GM18868 (cell line): ENCODE measurements around the gene PVR.

Source experiments
- ATAC-seq: cut with Tn5 transposase; IDR thresholded peaks from one replicate; pipeline ENCODE4 v1.9.1; 2021; ENCODE audit warnings: mild to moderate bottlenecking, moderate library complexity; ENCODE audit not compliant: unreplicated experiment

The PVR gene

DNA sequence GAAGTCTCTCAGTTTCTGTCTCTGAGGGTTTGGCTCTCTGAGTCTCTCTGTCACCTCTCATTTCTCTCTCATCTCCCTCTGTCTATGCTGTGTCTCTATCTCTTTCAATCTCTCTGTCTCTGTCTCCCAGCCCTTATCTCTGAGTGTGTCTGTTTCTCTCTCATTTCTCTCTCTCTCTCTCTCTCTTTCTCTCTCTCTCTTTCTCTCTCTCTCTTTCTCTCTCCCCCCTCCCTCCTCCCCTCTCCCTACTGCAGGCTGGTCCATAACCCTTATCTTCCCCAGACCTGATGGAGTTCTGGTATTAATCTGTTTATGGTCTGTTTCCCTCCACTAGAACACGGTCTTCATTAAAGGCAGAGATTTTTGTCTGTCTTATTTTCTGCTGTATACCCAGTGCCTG, 1.3 kb upstream of the PVR start:
- no peak for ATAC-seq

- ATAC-seq = no peak
Measured at GRCh38 chr19:44644402-44645016, 799 bp downstream of the PVR start.

- no peak for ATAC-seq
Measured at GRCh38 chr19:44645407-44646048, 1.8 kb downstream of the PVR start.

DNA sequence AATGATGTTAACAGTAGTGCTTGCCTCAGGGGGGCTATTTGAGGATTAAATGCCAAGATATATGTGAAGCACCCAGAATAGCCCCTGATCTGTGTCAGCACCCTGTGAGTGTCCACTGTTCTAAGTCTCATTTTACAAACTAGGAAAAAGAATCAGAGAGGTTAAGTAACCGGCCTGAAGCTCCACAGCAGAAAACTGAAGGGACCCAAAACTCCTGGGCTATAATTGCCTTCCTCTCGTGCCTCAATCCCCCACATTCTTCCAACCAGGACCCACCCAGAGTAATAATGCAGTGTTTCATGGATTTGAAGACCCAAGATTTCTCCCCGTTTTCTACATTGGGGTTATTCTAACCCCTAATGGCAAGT, 2.3 kb downstream of the PVR start:
- no peak for ATAC-seq

GRCh38 chr19:44647144-44647543, 3.4 kb downstream of the PVR start:
- ATAC-seq = no peak

GRCh38 chr19:44648631-44649251, 5.0 kb downstream of the PVR start:
- ATAC-seq = no peak

DNA sequence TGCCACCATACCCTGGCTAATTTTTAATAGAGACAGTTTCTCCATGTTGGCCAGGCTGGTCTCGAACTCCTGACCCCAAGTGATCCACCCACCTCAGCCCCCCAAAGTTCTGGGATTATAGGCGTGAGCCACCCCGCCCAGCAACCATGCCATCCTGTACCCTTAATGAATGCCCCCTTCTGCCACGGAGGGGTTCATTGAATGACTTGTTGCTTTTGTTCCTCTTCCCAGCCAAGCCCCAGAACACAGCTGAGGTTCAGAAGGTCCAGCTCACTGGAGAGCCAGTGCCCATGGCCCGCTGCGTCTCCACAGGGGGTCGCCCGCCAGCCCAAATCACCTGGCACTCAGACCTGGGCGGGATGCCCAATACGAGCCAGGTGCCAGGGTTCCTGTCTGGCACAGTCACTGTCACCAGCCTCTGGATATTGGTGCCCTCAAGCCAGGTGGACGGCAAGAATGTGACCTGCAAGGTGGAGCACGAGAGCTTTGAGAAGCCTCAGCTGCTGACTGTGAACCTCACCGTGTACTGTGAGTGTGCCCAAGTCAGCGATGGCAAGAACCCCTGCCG, 6.0 kb downstream of the PVR start:
- ATAC-seq = no peak

GRCh38 chr19:44653343-44653742, 9.6 kb downstream of the PVR start:
- no peak for ATAC-seq

GRCh38 chr19:44653977-44654774, 10.5 kb downstream of the PVR start:
- peak; percentile 89 for ATAC-seq

- no peak for ATAC-seq
Measured at GRCh38 chr19:44657211-44657921, 13.7 kb downstream of the PVR start.

DNA sequence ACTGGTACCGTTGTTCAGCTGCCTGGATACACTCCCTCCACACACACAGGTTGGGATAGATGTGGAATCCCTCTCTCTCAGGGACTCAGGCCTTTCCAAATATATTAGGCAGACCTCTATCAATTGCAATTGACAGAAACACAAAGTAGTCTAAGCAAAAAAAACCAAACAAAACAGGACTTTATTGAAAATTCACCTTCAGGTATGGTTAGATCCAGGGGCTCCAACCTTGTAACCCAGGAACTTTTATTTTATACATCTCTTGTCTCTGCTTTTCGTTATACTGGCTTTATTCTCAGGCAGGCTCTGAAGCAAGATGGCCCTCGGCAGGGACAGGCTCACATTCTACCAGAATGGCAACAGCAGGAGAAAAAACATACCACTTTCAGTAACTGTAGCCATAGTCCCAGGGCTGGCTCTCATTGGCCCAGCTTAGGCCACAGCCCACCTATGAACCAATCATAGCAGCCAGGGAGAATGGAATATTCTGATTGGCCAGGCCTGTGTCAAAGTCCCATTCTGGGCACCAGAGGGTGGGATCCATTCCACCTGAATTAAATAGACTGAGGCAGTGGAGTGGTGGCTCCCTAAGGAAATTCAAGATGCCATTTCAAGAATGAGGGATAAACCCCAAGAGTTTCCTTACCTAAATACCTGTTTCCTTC, 14.5 kb downstream of the PVR start:
- ATAC-seq = no peak

DNA sequence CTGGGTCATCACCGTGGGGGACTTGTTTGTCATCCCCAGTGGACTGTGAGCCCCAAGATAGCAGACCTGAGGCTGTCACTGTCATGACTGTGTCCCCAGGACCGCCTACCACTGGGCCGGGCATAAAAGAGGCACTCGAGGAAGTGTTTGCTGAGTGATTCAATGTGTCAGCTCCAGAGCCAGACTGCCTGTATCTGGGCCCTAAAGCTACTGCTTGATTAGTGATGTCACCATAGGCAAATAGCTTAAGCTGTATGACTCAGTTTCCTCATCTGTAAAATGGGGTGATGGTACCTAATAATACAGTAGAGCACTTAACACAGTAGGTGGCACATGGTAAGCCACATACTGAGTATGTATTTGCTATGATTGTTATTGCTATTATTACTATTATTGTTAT, 16.4 kb downstream of the PVR start:
- no peak for ATAC-seq

- ATAC-seq = no peak
Measured at GRCh38 chr19:44661205-44661604, 17.5 kb downstream of the PVR start.

DNA sequence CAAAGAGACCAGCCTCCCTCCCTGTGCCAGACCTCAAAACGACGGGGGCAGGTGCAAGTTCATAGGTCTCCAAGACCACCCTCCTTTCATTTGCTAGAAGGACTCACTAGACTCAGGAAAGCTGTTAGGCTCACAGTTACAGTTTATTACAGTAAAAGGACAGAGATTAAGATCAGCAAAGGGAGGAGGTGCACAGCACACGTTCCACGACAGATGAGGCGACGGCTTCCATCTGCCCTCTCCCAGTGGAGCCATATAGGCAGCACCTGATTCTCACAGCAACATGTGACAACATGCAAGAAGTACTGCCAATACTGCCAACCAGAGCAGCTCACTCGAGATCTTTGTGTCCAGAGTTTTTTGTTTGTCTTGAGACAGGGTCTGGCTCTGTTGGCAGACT, 18.2 kb downstream of the PVR start:
- ATAC-seq = no peak

- ATAC-seq = no peak
Measured at GRCh38 chr19:44662691-44663385, 19.1 kb downstream of the PVR start.

DNA sequence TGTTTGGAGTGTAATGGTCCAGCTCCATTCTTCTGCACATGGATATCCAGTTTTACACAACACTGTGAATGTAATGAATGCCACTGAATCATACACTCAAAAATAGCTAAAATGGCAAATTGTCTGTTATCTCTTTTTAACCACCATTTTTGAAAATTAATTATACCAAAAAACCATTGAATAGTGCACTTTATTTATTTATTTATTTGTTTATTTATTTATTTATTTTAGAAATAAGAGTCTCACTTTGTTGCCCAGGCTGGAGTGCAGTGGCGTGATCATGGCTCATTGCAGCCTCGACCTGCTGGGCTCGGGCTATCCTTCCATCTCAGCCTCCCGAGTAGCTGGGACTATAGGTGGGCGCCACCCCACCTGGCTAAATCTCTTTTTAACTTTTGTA, 20.3 kb downstream of the PVR start:
- ATAC-seq = no peak

DNA sequence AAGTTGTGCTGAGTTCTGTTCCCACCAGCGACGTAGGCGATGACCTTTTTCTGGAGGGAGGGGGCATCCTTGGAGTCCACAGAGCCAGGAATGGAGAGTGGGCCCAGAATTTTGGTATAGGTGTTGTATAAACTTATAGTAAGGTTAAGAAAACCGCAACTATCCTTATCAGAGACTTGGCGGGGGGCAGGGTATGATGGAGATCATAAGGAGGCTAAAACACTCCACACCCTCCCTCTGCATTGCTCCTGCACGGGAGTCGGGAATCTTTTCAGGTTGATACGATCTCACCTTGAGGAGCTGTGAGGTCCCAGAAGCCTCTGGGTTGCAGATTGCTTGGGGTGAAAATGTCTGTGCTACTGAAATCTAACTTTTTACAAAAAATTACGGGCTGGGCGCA, 21.3 kb downstream of the PVR start:
- ATAC-seq = no peak

DNA sequence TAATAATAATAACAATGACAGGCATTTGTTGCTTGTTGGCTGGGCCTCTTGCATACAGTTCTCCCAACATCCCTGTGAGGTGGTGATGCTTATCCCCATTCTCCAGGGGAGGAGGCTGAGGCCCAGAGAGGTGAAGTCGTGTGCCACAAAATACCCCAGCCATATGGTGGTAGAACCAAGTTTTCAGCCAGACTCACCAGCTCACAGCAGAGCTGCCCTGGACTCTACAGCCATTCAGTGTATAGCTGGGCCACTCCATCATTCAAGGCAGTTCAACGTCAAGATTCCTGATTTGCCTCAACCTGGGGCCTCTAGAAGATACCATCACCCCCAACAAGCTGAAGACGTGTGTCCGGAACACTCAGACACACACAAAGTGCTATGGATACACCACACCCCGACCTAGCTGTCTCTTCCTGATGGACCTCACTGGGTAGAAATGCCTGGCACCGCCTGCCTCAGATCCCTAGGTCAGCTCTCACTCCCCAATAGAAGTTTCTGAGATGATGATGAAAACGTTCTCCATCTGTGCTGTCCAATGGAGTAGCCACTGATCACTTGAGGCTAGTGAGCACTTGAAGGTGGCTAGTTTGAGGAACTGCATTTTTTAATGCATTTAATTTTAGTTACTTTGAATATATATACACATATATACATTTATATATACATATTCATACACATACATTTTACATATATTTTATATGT, 23.3 kb downstream of the PVR start:
- no peak for ATAC-seq
